K562 (cell line): Measurements from ENCODE around the gene HS3ST3B1. TPM values are rescaled to one million over a fixed set of nuclear protein-coding genes. Genes with fewer than 3 reads are reported as not detected.
A peak's percentile ranks its signal among the peaks of the same experiment; 100 is the strongest.

Source experiments
- ATAC-seq: fragments of 200-7000 bp; cut with Tn5 transposase; 3 replicates; pipeline ENCODE4 v1.9.1; 2020; ENCODE audit warnings: moderate library complexity
- BruUV-seq: library from RNA; stranded (reverse); fragments of 400-500 nt; replicated peaks from 2 replicates; lab custom pipeline; 2021; lab: Mats Ljungman, UMichigan
- CTCF ChIA-PET: fragments of 300-600 bp; formaldehyde crosslinking; extraction: SDS; loops from one replicate; lab custom pipeline; 2021; ENCODE audit warnings: low intra/inter-chr PET ratio; lab: Yijun Ruan, JAX
- POLR2A ChIA-PET: fragments of 300-600, 350-650 bp; sonication (Branson Sonifier 250); formaldehyde crosslinking; extraction: SDS; loops from one replicate; lab custom pipeline; 2021; ENCODE audit warnings: antibody characterized with exemption, inconsistent platforms; lab: Yijun Ruan, JAX
- DNase-seq, 4 experiments: peaks; one replicate each; pipeline versions ENCODE4 v3.0.0 to v3.0.0-alpha.2; 2011 to 2018; ENCODE audit warnings: low spot score in 3 of 4, mixed read lengths in 3 of 4; ENCODE audit errors: extremely low read depth in 1 of 4
- FAIRE-seq: peaks from 2 replicates; lab custom pipeline; 2011; peaks lifted over from hg19 to GRCh38; lab: Jason Lieb, UNC
- H2AFZ ChIP-seq: 2 replicates; pipeline ENCODE4 v1.6.0; 2011; ENCODE audit warnings: low read depth, low read length, control low read depth, inconsistent platforms
- H3K27ac ChIP-seq: fragments of 200-600 bp; 3 replicates; pipeline ENCODE4 v1.8.0; 2011; ENCODE audit warnings: low read depth, mild to moderate bottlenecking, control low read depth, inconsistent platforms, low read length, moderate library complexity, mixed read lengths; ENCODE audit errors: extremely low read depth
- H3K27me3 ChIP-seq, 2 experiments: fragments of 300-600 bp in 1 of 2; 2 replicates in 1 of 2; 3 replicates in 1 of 2; pipeline versions ENCODE4 v1.6.0 to v1.8.0; 2011; ENCODE audit warnings: inconsistent platforms in 2 of 2, low read length in 2 of 2, mild to moderate bottlenecking in 1 of 2, mixed read lengths in 1 of 2, moderate library complexity in 1 of 2; ENCODE audit not compliant: control insufficient read depth in 2 of 2, insufficient read depth in 2 of 2
- H3K36me3 ChIP-seq: fragments of 300-600 bp; 3 replicates; pipeline ENCODE4 v1.8.0; 2011; ENCODE audit warnings: mild to moderate bottlenecking, low read length, inconsistent platforms; ENCODE audit not compliant: control insufficient read depth, insufficient read depth
- H3K4me1 ChIP-seq, 2 experiments: fragments of 200-600 bp in 1 of 2; replicated peaks in 1 of 2; 2 replicates in 1 of 2; 3 replicates in 1 of 2; pipeline versions ENCODE4 v1.5.1 to v1.8.0; 2011; ENCODE audit warnings: inconsistent platforms in 2 of 2, low read length in 2 of 2, mild to moderate bottlenecking in 1 of 2, mixed read lengths in 1 of 2, moderate library complexity in 1 of 2; ENCODE audit not compliant: control insufficient read depth in 2 of 2, insufficient read depth in 2 of 2
- H3K4me2 ChIP-seq: 2 replicates; pipeline ENCODE4 v1.6.1; 2011; ENCODE audit warnings: low read length, control low read depth, inconsistent platforms, mixed read lengths; ENCODE audit not compliant: insufficient read depth
- H3K4me3 ChIP-seq: fragments of 200-600 bp; sonication (generic), shearing (Covaris generic); 2 replicates; pipeline ENCODE4 v1.5.1; 2016; ENCODE audit warnings: control low read depth, inconsistent platforms
- H3K79me2 ChIP-seq: fragments of 200-600 bp; 3 replicates; pipeline ENCODE4 v1.8.0; 2011; ENCODE audit warnings: low read length, inconsistent platforms; ENCODE audit not compliant: control insufficient read depth, insufficient read depth
- H3K9ac ChIP-seq, 2 experiments: 2 replicates each; pipeline versions ENCODE4 v1.6.0 to v1.6.1; 2011; ENCODE audit warnings: low read depth in 2 of 2, low read length in 2 of 2, control low read depth in 1 of 2, inconsistent platforms in 1 of 2, mild to moderate bottlenecking in 1 of 2, mixed read lengths in 1 of 2; ENCODE audit not compliant: insufficient read depth in 1 of 2
- H3K9me1 ChIP-seq: one replicate; pipeline ENCODE4 v1.6.0; 2011; ENCODE audit warnings: inconsistent platforms, mild to moderate bottlenecking, low read length, moderate library complexity; ENCODE audit not compliant: control insufficient read depth, insufficient read depth
- H3K9me3 ChIP-seq: replicated peaks from 2 replicates; pipeline ENCODE4 v1.5.1; 2011; ENCODE audit warnings: low read depth, low read length, inconsistent platforms; ENCODE audit not compliant: control insufficient read depth, insufficient read depth
- H4K20me1 ChIP-seq: replicated peaks from 2 replicates; pipeline ENCODE4 v1.6.1; 2011; ENCODE audit warnings: low read length, inconsistent platforms, mixed read lengths; ENCODE audit not compliant: control insufficient read depth, insufficient read depth
- FOXJ2 ChIP-seq: fragments of 200-800 bp; sonication (Bioruptor generic); IDR thresholded peaks from 2 replicates; pipeline ENCODE4 v1.6.1; 2016; ENCODE audit warnings: missing genetic modification characterization, missing compliant biosample characterization
- POLR2AphosphoS5 ChIP-seq: IDR thresholded peaks from 2 replicates; pipeline ENCODE4 v1.6.1; 2011; ENCODE audit warnings: mild to moderate bottlenecking, low read depth, low read length, moderate library complexity; ENCODE audit not compliant: control insufficient read depth, insufficient read depth
- POU5F1 ChIP-seq: fragments of 150-350 bp; IDR thresholded peaks from 2 replicates; pipeline ENCODE4 v1.6.1; 2014; ENCODE audit warnings: borderline replicate concordance, low read length, low read depth, mild to moderate bottlenecking; ENCODE audit not compliant: partially characterized antibody
- RBM17 ChIP-seq: fragments of 200-400 bp; formaldehyde crosslinking; IDR thresholded peaks from 2 replicates; pipeline ENCODE4 v1.6.1; 2017; ENCODE audit warnings: low read depth, mild to moderate bottlenecking, low read length, borderline replicate concordance
- RFX1 ChIP-seq: fragments of 450-650 bp; IDR thresholded peaks from 2 replicates; pipeline ENCODE4 v1.6.1; 2016; ENCODE audit warnings: mild to moderate bottlenecking, moderate library complexity
- SNAPC5 ChIP-seq: fragments of 250-450 bp; sonication (Bioruptor Pico); IDR thresholded peaks from 2 replicates; pipeline ENCODE4 v1.8.0; 2021; ENCODE audit warnings: moderate library complexity, mild to moderate bottlenecking, inconsistent platforms
- TARDBP ChIP-seq: fragments of 450-650 bp; IDR thresholded peaks from 2 replicates; pipeline ENCODE4 v1.6.1; 2016
- ZNF589 ChIP-seq: fragments of 200-800 bp; sonication (Bioruptor generic); IDR thresholded peaks from 2 replicates; pipeline ENCODE4 v1.6.1; 2016; ENCODE audit warnings: low read depth, missing genetic modification characterization, missing compliant biosample characterization
- WGBS: fragments of 100-300 bp; shearing (Covaris generic); methylation state at CpG from one replicate; pipeline ENCODE4 v1.1.6; 2016; ENCODE audit warnings: low coverage, mixed read lengths; ENCODE audit not compliant: insufficient coverage; ENCODE audit errors: missing lambda C conversion rate; 5-methylcytosine and 5-hydroxymethylcytosine counted together
- in situ Hi-C: fragments of 300-500 bp; cut with MboI; formaldehyde crosslinking; loops from 4 replicates; pipeline ENCODE4 v1.15.0; 2018; ENCODE audit warnings: inconsistent platforms, mixed read lengths
- intact Hi-C: fragments of 100-400 bp; cut with micrococcal nuclease; formaldehyde crosslinking; loops from 2 replicates; pipeline ENCODE4 v1.14.2; 2022
- polyA plus RNA-seq, 8 experiments: library from polyadenylated mRNA; depleted of rRNA in 4 of 8; stranded (reverse) in 5 of 8; unstranded in 3 of 8; fragments of >200 nt; fragmentation: Nextera tagmentation in 2 of 8; fragmentation: Illumina TruSeq in 1 of 8; extraction: Ambion mirVana in 2 of 8; extraction: Trizol in 1 of 8; gene quantifications; 2 replicates each; pipeline versions ENCODE4 v1.2.1 to v1.2.3, GENCODE V29; 2011 to 2014; ENCODE audit warnings: inconsistent platforms in 1 of 8, missing spikeins in 1 of 8
- total RNA-seq, 7 experiments: library from RNA; depleted of rRNA in 6 of 7; stranded (reverse); fragments of >200 nt in 6 of 7; fragmentation: Illumina TruSeq in 2 of 7; extraction: Trizol in 2 of 7; gene quantifications; 2 replicates each; pipeline versions ENCODE4 v1.2.1 to v1.2.3, GENCODE V29; 2011 to 2021; ENCODE audit warnings: low replicate concordance in 1 of 7
- TF ChIP-seq, protein P1 (sequence below): fragments of 250-450 bp; sonication (Bioruptor Pico); IDR thresholded peaks from 2 replicates; pipeline ENCODE4 v1.5.0; 2021

HS3ST3B1 gene
- total and polyA plus RNA-seq, 9 of the 15 experiments (the other 6 are each of a cell fraction or from before 2014, with no cell fraction given) = 1.9 to 12.9 (median 3.7) TPM

- TF ChIP-seq TARDBP (no peak), POU5F1 (no peak)
- TF ChIP-seq, protein P1, sequence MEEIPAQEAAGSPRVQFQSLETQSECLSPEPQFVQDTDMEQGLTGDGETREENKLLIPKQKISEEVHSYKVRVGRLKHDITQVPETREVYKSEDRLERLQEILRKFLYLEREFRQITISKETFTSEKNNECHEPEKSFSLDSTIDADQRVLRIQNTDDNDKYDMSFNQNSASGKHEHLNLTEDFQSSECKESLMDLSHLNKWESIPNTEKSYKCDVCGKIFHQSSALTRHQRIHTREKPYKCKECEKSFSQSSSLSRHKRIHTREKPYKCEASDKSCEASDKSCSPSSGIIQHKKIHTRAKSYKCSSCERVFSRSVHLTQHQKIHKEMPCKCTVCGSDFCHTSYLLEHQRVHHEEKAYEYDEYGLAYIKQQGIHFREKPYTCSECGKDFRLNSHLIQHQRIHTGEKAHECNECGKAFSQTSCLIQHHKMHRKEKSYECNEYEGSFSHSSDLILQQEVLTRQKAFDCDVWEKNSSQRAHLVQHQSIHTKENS (CRISPR knock-in tag) = no peak
- TF ChIP-seq, all 486 proteins: peak for 0
These were observed 94.4 kb downstream of the HS3ST3B1 start (continued) for GRCh38 chr17:14395255-14395654.

GRCh38 chr17:14396547-14396946 is 95.7 kb downstream of the HS3ST3B1 start:
- WGBS = 0% methylated on average over 2 of the region's 3 CpGs
- Histone ChIP-seq H3K4me3 (no peak overlapping the region), H3K9me3 (peaks cover under 1% of the 10 kb centered on the region; the same call in 1 of the 2 replicates), H3K27ac (no peak overlapping the region), H3K4me2 (no peak overlapping the region), H3K9ac (no peak overlapping the region), H2AFZ (no peak overlapping the region), H3K36me3 (no peaks in the 10 kb centered on the region), H3K4me1 (no peaks in the 10 kb centered on the region), H3K9me1 (no peaks in the 10 kb centered on the region), H3K27me3 (no peaks in the 10 kb centered on the region; a peak in 1 of 5 replicates), H3K79me2 (no peaks in the 10 kb centered on the region), H4K20me1 (no peaks in the 10 kb centered on the region)
- TF ChIP-seq SNAPC5 (CRISPR knock-in tag) = no peak
- TF ChIP-seq POLR2AphosphoS5 = no peak
- 0 out of 2 replicates have a peak, but pooled peaks have one; percentile 17 for TF ChIP-seq RFX1
- no peak for TF ChIP-seq ZNF589 (CRISPR knock-in tag)
- TF ChIP-seq RBM17 = no peak
- TF ChIP-seq FOXJ2 (tag) = peak; percentile 69; the same call in 1 of the 2 replicates
- no peak for ATAC-seq
- intact Hi-C loops = no loop called here
- DNase-seq = no peak
- no TSS peak for BruUV-seq
- no peak for FAIRE-seq
- ChIA-PET POLR2A (interaction anchor here (1.0 to 1.3 kb wide), 2 partner anchors 9 to 18 kb away, joined by 4 to 5 read pairs; no protein-coding TSS in a partner anchor), CTCF (no interaction called here)
- in situ Hi-C loops = no loop called here
